ENCODE data around the gene PAPPA.

Gene PAPPA

DNA sequence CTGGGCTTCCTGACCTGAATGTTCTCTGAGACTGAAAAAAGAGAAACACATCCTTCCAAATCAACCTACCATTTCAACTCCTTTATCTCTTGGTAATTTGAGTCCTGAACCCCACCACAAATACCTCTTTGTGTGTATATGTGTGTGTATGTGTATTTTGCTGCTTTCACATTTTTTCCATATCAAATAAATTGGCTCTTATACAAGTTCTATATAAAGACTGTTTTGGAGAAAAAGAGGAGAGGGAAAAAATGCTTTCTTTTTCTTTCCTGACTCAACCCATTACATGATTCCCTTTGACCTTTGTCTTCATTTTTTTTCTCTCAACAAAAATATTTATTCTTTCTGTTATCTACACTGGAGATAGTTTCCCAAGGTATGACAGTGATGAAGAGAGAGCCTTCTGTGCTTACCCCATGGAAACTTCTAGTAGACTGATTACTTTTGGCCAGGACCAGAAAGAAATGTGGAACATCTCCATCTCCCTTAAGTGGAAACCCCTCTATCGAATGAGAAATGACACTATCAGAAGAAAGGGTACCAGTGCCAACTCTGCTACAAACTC, 85.3 kb downstream of the PAPPA start:
- Histone ChIP-seq H3K4me1 (ENCODE audit: control insufficient read depth in 1 of 2, insufficient read depth in 2 of 2, low read length in 2 of 2) (no peaks in the 10 kb centered on the region), H3K9me3 (ENCODE audit: control insufficient read depth in 1 of 2, low read length in 2 of 2) (no peaks in the 10 kb centered on the region), H3K27ac (ENCODE audit: low read depth, low read length) (no peak overlapping the region), H3K36me3 (ENCODE audit: control insufficient read depth in 1 of 2, insufficient read depth in 2 of 2, low read length in 2 of 2) (no peaks in the 10 kb centered on the region), H3K9ac (ENCODE audit: low read depth in 1 of 2, low read length in 2 of 2) (no peak overlapping the region), H3K27me3 (ENCODE audit: control insufficient read depth in 1 of 2, insufficient read depth in 2 of 2, low read length in 2 of 2) (no peaks in the 10 kb centered on the region), H3K4me3 (ENCODE audit: low read depth in 1 of 2, low read length in 2 of 2) (no peak overlapping the region)

- Histone ChIP-seq H3K36me3 (ENCODE audit: control insufficient read depth in 1 of 2, insufficient read depth in 2 of 2, low read length in 2 of 2) (no peaks in the 10 kb centered on the region), H3K9ac (ENCODE audit: low read depth in 1 of 2, low read length in 2 of 2) (no peak overlapping the region), H3K4me1 (ENCODE audit: control insufficient read depth in 1 of 2, insufficient read depth in 2 of 2, low read length in 2 of 2) (no peaks in the 10 kb centered on the region), H3K4me3 (ENCODE audit: low read depth in 1 of 2, low read length in 2 of 2) (no peak overlapping the region), H3K27ac (ENCODE audit: low read depth, low read length) (no peak overlapping the region), H3K27me3 (ENCODE audit: control insufficient read depth in 1 of 2, insufficient read depth in 2 of 2, low read length in 2 of 2) (no peaks in the 10 kb centered on the region), H3K9me3 (ENCODE audit: control insufficient read depth in 1 of 2, low read length in 2 of 2) (no peaks in the 10 kb centered on the region)
Measured at GRCh38 chr9:116243708-116244107, 90.1 kb downstream of the PAPPA start.

GRCh38 chr9:116247284-116247683, 93.7 kb downstream of the PAPPA start:
- no peaks in the 10 kb centered on the region for H3K27me3 ChIP-seq (ENCODE audit: control insufficient read depth in 1 of 2, insufficient read depth in 2 of 2, low read length in 2 of 2)
- H3K36me3 ChIP-seq (ENCODE audit: control insufficient read depth in 1 of 2, insufficient read depth in 2 of 2, low read length in 2 of 2), result no peaks in the 10 kb centered on the region
- no peaks in the 10 kb centered on the region for H3K4me1 ChIP-seq (ENCODE audit: control insufficient read depth in 1 of 2, insufficient read depth in 2 of 2, low read length in 2 of 2)
- H3K9me3 ChIP-seq (ENCODE audit: control insufficient read depth in 1 of 2, low read length in 2 of 2), result no peaks in the 10 kb centered on the region
- H3K27ac ChIP-seq (ENCODE audit: low read depth, low read length), result no peak overlapping the region
- H3K4me3 ChIP-seq (ENCODE audit: low read depth in 1 of 2, low read length in 2 of 2), result no peak overlapping the region
- H3K9ac ChIP-seq (ENCODE audit: low read depth in 1 of 2, low read length in 2 of 2), result no peak overlapping the region

DNA sequence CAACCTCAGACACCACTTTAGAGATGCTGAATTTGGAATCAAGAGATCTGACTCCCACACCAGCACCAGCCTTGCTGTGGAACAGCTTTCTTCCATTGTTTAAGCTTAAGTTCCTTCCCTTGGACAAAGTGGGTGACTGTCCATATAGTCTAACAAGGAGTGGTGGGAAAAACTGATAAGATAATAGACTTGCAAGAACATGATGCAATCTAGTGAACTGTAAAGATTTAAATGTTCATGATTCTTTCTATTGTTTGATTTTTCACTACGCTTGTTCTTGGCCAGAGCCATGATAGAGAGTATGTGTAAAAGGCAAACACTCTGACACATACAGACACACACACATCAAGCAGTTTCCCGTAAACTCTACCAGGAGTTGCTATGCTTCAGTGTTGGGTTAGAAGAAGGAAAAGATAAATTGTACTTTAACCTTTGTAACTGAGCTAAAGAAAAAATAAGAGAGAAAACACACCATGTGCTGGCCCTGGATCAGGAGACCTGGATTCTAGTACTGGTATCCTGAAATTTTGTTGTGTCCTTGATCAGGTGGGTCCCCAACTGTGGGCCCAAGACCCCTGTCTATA, 94.3 kb downstream of the PAPPA start:
- Histone ChIP-seq H3K4me1 (ENCODE audit: control insufficient read depth in 1 of 2, insufficient read depth in 2 of 2, low read length in 2 of 2) (no peaks in the 10 kb centered on the region), H3K27ac (ENCODE audit: low read depth, low read length) (no peak overlapping the region), H3K27me3 (ENCODE audit: control insufficient read depth in 1 of 2, insufficient read depth in 2 of 2, low read length in 2 of 2) (no peaks in the 10 kb centered on the region), H3K4me3 (ENCODE audit: low read depth in 1 of 2, low read length in 2 of 2) (no peak overlapping the region), H3K9me3 (ENCODE audit: control insufficient read depth in 1 of 2, low read length in 2 of 2) (no peaks in the 10 kb centered on the region), H3K9ac (ENCODE audit: low read depth in 1 of 2, low read length in 2 of 2) (no peak overlapping the region), H3K36me3 (ENCODE audit: control insufficient read depth in 1 of 2, insufficient read depth in 2 of 2, low read length in 2 of 2) (no peaks in the 10 kb centered on the region)

GRCh38 chr9:116250891-116251290, 97.3 kb downstream of the PAPPA start:
- H3K36me3 ChIP-seq (ENCODE audit: control insufficient read depth in 1 of 2, insufficient read depth in 2 of 2, low read length in 2 of 2), result no peaks in the 10 kb centered on the region
- no peak overlapping the region for H3K9ac ChIP-seq (ENCODE audit: low read depth in 1 of 2, low read length in 2 of 2)

GRCh38 chr9:116251366-116251765, 97.8 kb downstream of the PAPPA start:
- H3K4me1 ChIP-seq (ENCODE audit: control insufficient read depth in 1 of 2, insufficient read depth in 2 of 2, low read length in 2 of 2), result no peaks in the 10 kb centered on the region
- no peaks in the 10 kb centered on the region for H3K9me3 ChIP-seq (ENCODE audit: control insufficient read depth in 1 of 2, low read length in 2 of 2)
- H3K27me3 ChIP-seq (ENCODE audit: control insufficient read depth in 1 of 2, insufficient read depth in 2 of 2, low read length in 2 of 2), result no peaks in the 10 kb centered on the region
- H3K9ac ChIP-seq (ENCODE audit: low read depth in 1 of 2, low read length in 2 of 2), result no peak overlapping the region
- no peak overlapping the region for H3K4me3 ChIP-seq (ENCODE audit: low read depth in 1 of 2, low read length in 2 of 2)
- no peak overlapping the region for H3K27ac ChIP-seq (ENCODE audit: low read depth, low read length)
- H3K36me3 ChIP-seq (ENCODE audit: control insufficient read depth in 1 of 2, insufficient read depth in 2 of 2, low read length in 2 of 2), result no peaks in the 10 kb centered on the region

More at GRCh38 chr9:116250891-116251290, 97.3 kb downstream of the PAPPA start:
- no peak overlapping the region for H3K4me3 ChIP-seq (ENCODE audit: low read depth in 1 of 2, low read length in 2 of 2)
- no peak overlapping the region for H3K27ac ChIP-seq (ENCODE audit: low read depth, low read length)
- no peaks in the 10 kb centered on the region for H3K27me3 ChIP-seq (ENCODE audit: control insufficient read depth in 1 of 2, insufficient read depth in 2 of 2, low read length in 2 of 2)
- no peaks in the 10 kb centered on the region for H3K4me1 ChIP-seq (ENCODE audit: control insufficient read depth in 1 of 2, insufficient read depth in 2 of 2, low read length in 2 of 2)
- no peaks in the 10 kb centered on the region for H3K9me3 ChIP-seq (ENCODE audit: control insufficient read depth in 1 of 2, low read length in 2 of 2)

GRCh38 chr9:116260531-116260930, 106.9 kb downstream of the PAPPA start:
- H3K36me3 ChIP-seq (ENCODE audit: control insufficient read depth in 1 of 2, insufficient read depth in 2 of 2, low read length in 2 of 2), result no peaks in the 10 kb centered on the region
- H3K9ac ChIP-seq (ENCODE audit: low read depth in 1 of 2, low read length in 2 of 2), result no peak overlapping the region
- H3K27me3 ChIP-seq (ENCODE audit: control insufficient read depth in 1 of 2, insufficient read depth in 2 of 2, low read length in 2 of 2), result no peaks in the 10 kb centered on the region
- H3K9me3 ChIP-seq (ENCODE audit: control insufficient read depth in 1 of 2, low read length in 2 of 2), result no peaks in the 10 kb centered on the region
- no peak overlapping the region for H3K4me3 ChIP-seq (ENCODE audit: low read depth in 1 of 2, low read length in 2 of 2)
- no peaks in the 10 kb centered on the region for H3K4me1 ChIP-seq (ENCODE audit: control insufficient read depth in 1 of 2, insufficient read depth in 2 of 2, low read length in 2 of 2)
- no peak overlapping the region for H3K27ac ChIP-seq (ENCODE audit: low read depth, low read length)

- H3K4me3 ChIP-seq (ENCODE audit: low read depth in 1 of 2, low read length in 2 of 2), result no peak overlapping the region
- no peaks in the 10 kb centered on the region for H3K4me1 ChIP-seq (ENCODE audit: control insufficient read depth in 1 of 2, insufficient read depth in 2 of 2, low read length in 2 of 2)
- no peak overlapping the region for H3K9ac ChIP-seq (ENCODE audit: low read depth in 1 of 2, low read length in 2 of 2)
- H3K36me3 ChIP-seq (ENCODE audit: control insufficient read depth in 1 of 2, insufficient read depth in 2 of 2, low read length in 2 of 2), result no peaks in the 10 kb centered on the region
- no peak overlapping the region for H3K27ac ChIP-seq (ENCODE audit: low read depth, low read length)
- no peaks in the 10 kb centered on the region for H3K27me3 ChIP-seq (ENCODE audit: control insufficient read depth in 1 of 2, insufficient read depth in 2 of 2, low read length in 2 of 2)
- H3K9me3 ChIP-seq (ENCODE audit: control insufficient read depth in 1 of 2, low read length in 2 of 2), result no peaks in the 10 kb centered on the region
Measured at GRCh38 chr9:116262448-116262847, 108.9 kb downstream of the PAPPA start.

GRCh38 chr9:116264361-116264760, 110.8 kb downstream of the PAPPA start:
- no peaks in the 10 kb centered on the region for H3K27me3 ChIP-seq (ENCODE audit: control insufficient read depth in 1 of 2, insufficient read depth in 2 of 2, low read length in 2 of 2)
- H3K9me3 ChIP-seq (ENCODE audit: control insufficient read depth in 1 of 2, low read length in 2 of 2), result no peaks in the 10 kb centered on the region
- H3K4me3 ChIP-seq (ENCODE audit: low read depth in 1 of 2, low read length in 2 of 2), result no peak overlapping the region
- no peak overlapping the region for H3K9ac ChIP-seq (ENCODE audit: low read depth in 1 of 2, low read length in 2 of 2)
- H3K36me3 ChIP-seq (ENCODE audit: control insufficient read depth in 1 of 2, insufficient read depth in 2 of 2, low read length in 2 of 2), result no peaks in the 10 kb centered on the region
- H3K27ac ChIP-seq (ENCODE audit: low read depth, low read length), result no peak overlapping the region
- no peaks in the 10 kb centered on the region for H3K4me1 ChIP-seq (ENCODE audit: control insufficient read depth in 1 of 2, insufficient read depth in 2 of 2, low read length in 2 of 2)

DNA sequence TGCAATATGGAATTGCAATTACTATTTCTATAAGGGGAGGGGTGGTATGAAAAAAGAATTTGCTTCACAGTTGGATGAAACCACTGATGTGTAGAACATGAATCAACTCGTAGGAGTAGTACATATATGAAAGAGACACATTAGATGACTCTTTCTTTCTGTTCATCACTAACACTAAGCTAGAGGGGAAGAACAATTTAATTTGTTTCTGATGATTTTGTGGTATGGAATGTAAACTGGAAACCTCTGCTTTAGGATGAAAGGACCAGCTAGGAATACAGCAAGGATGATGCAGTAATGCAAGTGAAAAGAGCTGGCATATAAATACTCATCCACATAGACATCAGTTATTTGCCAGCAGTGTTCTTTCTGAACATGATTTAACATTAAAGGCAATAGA, 113.4 kb downstream of the PAPPA start:
- Histone ChIP-seq H3K4me1 (ENCODE audit: control insufficient read depth in 1 of 2, insufficient read depth in 2 of 2, low read length in 2 of 2) (no peaks in the 10 kb centered on the region), H3K9ac (ENCODE audit: low read depth in 1 of 2, low read length in 2 of 2) (no peak overlapping the region), H3K27me3 (ENCODE audit: control insufficient read depth in 1 of 2, insufficient read depth in 2 of 2, low read length in 2 of 2) (no peaks in the 10 kb centered on the region), H3K9me3 (ENCODE audit: control insufficient read depth in 1 of 2, low read length in 2 of 2) (no peaks in the 10 kb centered on the region), H3K27ac (ENCODE audit: low read depth, low read length) (no peak overlapping the region), H3K36me3 (ENCODE audit: control insufficient read depth in 1 of 2, insufficient read depth in 2 of 2, low read length in 2 of 2) (no peaks in the 10 kb centered on the region), H3K4me3 (ENCODE audit: low read depth in 1 of 2, low read length in 2 of 2) (no peak overlapping the region)
